KOPT-K1 (cell line): Measurements from ENCODE around the gene NRBP1.

Experiments
- H3K27ac ChIP-seq: fragments of 200-600 bp; sonication (generic); 2 replicates; pipeline ENCODE4 v1.5.1; 2016; ENCODE audit warnings: antibody characterized with exemption, mild to moderate bottlenecking, low read depth, low read length; ENCODE audit not compliant: poor library complexity, severe bottlenecking
- H3K36me3 ChIP-seq: fragments of 200-600 bp; sonication (generic); 2 replicates; pipeline ENCODE4 v1.5.1; 2017; ENCODE audit warnings: antibody characterized with exemption, mild to moderate bottlenecking, low read length, moderate library complexity; ENCODE audit not compliant: insufficient read depth
- H3K9me3 ChIP-seq: fragments of 200-600 bp; sonication (generic); 2 replicates; pipeline ENCODE4 v1.5.1; 2017; ENCODE audit warnings: antibody characterized with exemption, low read length, mild to moderate bottlenecking; ENCODE audit not compliant: insufficient read depth, poor library complexity, severe bottlenecking

NRBP1 gene

GRCh38 chr2:27428213-27428977 is at the start of gene NRBP1:
Gene NRBP1, plus strand, starts transcription at chr2:27428631. Its CDS starts 4,643 bp downstream, at chr2:27433274.
- Histone ChIP-seq H3K36me3 (peaks cover 16% of the 10 kb centered on the region), H3K27ac (peak within 1 kb of the TSS; percentile 88), H3K9me3 (no peaks in the 10 kb centered on the region)

GRCh38 chr2:27378809-27379290 is 49.6 kb upstream of the NRBP1 start:
- Histone ChIP-seq H3K9me3 (no peaks in the 10 kb centered on the region), H3K27ac (no peak overlapping the region), H3K36me3 (peaks cover 84% of the 10 kb centered on the region)

- peak overlapping the region; percentile 82 for H3K27ac ChIP-seq
These were observed 49.0 kb upstream of the NRBP1 start for GRCh38 chr2:27379383-27379835.

GRCh38 chr2:27379836-27380625 is 48.4 kb upstream of the NRBP1 start:
- peaks cover 84% of the 10 kb centered on the region for H3K36me3 ChIP-seq
- no peaks in the 10 kb centered on the region for H3K9me3 ChIP-seq
- peak overlapping the region; percentile 82 for H3K27ac ChIP-seq

More at GRCh38 chr2:27379383-27379835, 49.0 kb upstream of the NRBP1 start:
- Histone ChIP-seq H3K9me3 (no peaks in the 10 kb centered on the region), H3K36me3 (peaks cover 84% of the 10 kb centered on the region)

DNA sequence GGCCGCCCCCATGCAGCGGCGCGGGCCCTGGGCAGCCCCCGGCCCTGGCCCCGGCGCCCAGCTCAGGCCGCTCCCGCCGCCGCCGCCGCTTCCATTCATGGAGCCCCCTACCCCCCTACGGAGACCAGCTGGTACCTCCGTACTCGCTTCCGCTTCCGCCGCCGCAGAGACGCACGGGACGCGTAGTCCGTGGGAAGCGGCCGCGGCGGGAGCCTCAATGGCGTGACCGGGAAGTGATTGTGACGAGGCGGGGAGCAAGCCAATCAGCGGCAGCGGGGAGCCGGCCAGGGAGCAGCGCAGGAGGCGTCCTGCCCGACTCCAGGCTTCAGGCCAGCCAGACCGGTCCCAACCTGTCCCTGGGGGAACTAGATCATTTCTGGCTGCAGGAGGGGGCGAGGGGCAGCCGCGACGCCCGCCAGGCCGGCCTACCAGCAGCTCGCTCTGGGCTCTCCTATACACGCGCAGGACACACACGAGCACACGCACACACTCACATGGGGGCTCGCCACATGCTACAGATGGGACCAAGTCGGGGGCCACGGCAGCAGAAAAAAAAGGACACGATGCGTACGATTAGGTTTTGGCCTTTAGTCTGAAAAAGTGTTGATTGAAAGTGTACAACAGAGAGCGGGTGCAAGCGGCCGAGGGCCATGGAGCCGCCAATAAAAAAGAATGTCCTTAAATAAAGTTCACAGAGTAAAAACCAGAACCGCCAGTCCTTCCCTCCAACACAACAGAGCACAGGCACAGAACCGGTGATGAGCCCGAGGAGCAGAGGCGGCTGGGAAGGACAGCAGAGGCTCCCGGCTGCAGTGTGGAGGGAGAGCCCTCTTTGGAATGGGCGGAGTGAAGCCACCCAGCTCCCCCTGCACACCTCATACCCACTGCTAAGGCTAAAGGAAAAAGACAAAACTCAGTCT is 47.5 kb upstream of the NRBP1 start, which contains the start of gene ZNF513:
TSS of gene ZNF513 (minus strand) at position 109 of the 920 bp plus-strand sequence. CDS start 208 bp downstream, outside the sequence.
- Histone ChIP-seq H3K9me3 (no peaks in the 10 kb centered on the region), H3K36me3 (peaks cover 84% of the 10 kb centered on the region), H3K27ac (peak within 1 kb of the TSS; percentile 82)

DNA sequence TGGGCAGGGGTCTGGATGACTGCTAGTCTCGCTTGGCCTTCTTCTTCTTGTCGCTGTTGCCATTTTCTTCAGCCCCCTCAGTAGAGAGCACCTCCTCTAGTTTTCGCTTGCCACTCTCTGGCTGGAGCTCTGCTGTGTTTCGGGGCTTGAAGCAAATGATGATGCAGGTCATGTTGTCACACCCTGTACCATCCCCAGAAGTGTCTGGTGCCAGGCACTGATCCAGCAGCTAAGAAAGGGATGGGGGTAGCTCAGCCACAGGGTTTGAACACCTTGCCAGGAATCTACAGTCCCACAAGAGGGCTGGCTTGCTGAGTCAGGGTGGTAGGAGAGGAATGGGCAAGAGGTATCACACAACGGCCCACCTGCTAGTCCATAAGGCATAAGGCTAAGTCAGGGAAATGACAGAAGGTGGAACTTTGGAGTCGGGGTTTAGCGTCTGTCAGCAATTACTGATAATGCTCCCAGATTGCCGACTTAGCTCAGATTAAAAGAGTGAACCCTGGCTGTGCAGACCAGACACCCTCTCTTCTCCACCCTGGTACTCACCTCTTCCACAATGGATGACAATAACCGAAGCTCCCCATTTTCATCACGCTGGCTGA is 46.8 kb upstream of the NRBP1 start:
- Histone ChIP-seq H3K27ac (peak overlapping the region; percentile 82), H3K9me3 (no peaks in the 10 kb centered on the region), H3K36me3 (peaks cover 84% of the 10 kb centered on the region)

GRCh38 chr2:27390822-27391679 is 37.4 kb upstream of the NRBP1 start:
- Histone ChIP-seq H3K27ac (no peak overlapping the region), H3K36me3 (peaks cover 54% of the 10 kb centered on the region), H3K9me3 (no peaks in the 10 kb centered on the region)

- peaks cover 41% of the 10 kb centered on the region for H3K36me3 ChIP-seq
- H3K9me3 ChIP-seq = no peaks in the 10 kb centered on the region
- H3K27ac ChIP-seq = no peak overlapping the region
These were observed 35.2 kb upstream of the NRBP1 start for GRCh38 chr2:27393225-27393624.

- Histone ChIP-seq H3K9me3 (no peaks in the 10 kb centered on the region), H3K36me3 (peaks cover 61% of the 10 kb centered on the region), H3K27ac (no peak overlapping the region)
These were observed 29.5 kb upstream of the NRBP1 start for GRCh38 chr2:27398962-27399361.

- Histone ChIP-seq H3K36me3 (peaks cover 67% of the 10 kb centered on the region), H3K9me3 (no peaks in the 10 kb centered on the region), H3K27ac (no peak overlapping the region)
These were observed 27.9 kb upstream of the NRBP1 start for GRCh38 chr2:27400348-27401135.

DNA sequence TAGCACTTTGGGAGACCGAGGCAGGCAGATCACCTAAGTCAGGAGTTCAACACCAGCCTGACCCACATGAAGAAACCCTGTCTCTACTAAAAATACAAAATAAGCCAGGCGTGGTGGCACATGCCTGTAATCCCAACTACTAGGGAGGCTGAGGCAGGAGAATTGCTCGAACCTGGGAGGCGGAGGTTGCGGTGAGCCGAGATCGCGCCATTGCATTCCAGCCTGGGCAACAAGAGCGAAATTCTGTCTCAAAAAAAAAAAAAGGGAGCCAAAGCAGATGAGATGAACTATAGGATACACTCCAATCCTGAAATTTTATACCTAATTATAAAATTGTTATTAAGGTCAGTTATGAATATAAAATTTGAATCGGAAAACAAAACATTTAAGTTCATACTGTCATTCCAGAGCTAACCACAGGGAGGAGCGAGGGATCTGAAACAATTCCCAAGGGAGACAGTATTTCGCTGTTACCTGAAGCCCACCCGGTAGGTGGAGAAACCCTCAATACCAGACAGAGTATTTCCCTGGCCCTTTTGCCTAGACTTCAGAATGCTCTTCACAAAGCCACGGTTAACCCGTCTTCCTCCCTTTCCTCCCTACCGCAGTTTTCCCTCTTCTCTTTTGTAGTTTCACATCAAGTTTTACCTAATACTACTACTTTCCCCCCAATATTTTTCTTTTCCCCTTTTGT is 20.5 kb upstream of the NRBP1 start:
- Histone ChIP-seq H3K9me3 (no peaks in the 10 kb centered on the region), H3K27ac (peak overlapping the region; percentile 83)

DNA sequence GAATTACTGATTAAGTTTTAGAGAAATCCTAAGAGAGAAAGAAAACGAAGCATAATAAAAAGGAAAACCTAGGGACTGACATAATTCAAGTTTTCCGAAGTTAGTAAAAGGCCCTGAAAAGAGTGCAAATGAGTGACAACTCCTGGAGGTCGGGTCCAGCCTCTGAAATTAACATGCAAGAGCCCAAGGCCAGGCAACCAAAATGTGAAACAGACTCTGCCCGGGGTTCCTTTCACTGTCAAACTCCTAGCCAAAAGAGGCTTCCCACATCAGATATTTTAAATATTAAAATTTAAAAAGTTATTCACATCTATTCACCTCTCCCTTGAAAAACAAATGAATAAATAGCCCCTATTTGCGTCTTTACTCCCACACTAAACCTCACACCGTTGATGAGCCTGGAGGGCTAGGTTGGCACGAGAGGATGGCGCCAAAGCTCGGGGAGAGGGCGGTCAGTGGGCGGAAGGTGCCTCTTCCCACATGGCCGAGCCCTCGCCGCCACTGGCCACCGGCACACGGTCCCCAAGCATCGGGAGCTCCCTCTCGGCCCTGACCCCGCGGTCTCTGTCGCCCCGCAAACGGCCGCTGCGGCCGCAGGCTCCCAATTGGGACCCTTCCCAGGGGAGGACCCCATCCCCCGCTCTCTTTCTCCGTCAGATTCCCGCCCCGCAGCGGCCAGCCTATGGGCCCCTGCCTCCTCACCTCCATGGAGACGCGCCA is 19.7 kb upstream of the NRBP1 start:
- peaks cover 37% of the 10 kb centered on the region for H3K36me3 ChIP-seq
- no peaks in the 10 kb centered on the region for H3K9me3 ChIP-seq
- peak overlapping the region; percentile 83 for H3K27ac ChIP-seq

More for the DNA sequence above, 20.5 kb upstream of the NRBP1 start:
- peaks cover 45% of the 10 kb centered on the region for H3K36me3 ChIP-seq
